A172 (cell line): ENCODE results near the gene TLL1. TPM values are rescaled to one million over a fixed set of nuclear protein-coding genes. Genes with fewer than 3 reads are reported as not detected.

Experiments
- DNase-seq: peaks from one replicate; pipeline ENCODE4 v3.0.0-alpha.2; 2015; ENCODE audit warnings: low spot score
- total RNA-seq: library from RNA; depleted of rRNA; stranded (reverse); fragments of >200 nt; shearing (Covaris generic); gene quantifications from 2 replicates; pipeline ENCODE4 v1.2.3, GENCODE V29; 2014

The TLL1 gene
- total RNA-seq, 1 experiment from 2014 or later = 0.02 TPM

DNA sequence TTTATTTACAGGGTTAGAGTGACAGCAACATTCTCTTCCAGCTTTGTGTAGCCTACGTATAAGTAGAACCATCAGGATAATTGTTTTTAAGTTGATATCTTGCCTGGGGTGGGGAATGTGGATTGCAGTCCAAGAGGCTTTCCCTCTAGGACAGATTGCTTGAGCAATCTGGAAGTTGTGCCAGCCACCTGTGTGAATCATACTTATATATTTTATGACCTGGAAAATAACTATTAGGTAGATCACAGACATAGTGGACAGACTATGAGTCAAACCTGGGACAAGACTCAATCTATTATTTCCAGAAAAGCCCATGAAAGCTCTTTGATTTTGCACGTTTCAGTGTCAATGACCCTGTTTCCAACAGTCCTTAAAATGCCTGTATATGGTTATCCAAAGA, 98.9 kb downstream of the TLL1 start:
- DNase-seq = peak; percentile 23

DNA sequence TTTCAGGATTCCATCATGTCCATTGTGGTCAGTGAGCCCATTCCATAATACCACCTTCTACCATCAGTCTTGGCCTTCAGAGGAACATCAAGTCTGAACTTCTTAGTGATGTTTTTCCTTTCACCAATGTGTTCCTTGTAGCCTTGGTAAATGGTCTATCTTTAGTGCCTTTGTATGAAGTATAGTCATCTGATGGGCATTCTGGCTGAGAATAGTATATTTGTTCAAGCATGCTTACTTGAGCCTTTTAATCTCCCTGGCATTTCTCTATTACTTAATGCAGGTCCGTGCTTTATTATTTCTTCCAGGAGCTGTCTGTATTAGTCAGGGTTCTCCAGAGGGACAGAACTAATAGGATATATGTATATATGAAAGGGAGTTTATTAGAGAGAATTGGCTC, 99.7 kb downstream of the TLL1 start:
- DNase-seq = no peak

DNA sequence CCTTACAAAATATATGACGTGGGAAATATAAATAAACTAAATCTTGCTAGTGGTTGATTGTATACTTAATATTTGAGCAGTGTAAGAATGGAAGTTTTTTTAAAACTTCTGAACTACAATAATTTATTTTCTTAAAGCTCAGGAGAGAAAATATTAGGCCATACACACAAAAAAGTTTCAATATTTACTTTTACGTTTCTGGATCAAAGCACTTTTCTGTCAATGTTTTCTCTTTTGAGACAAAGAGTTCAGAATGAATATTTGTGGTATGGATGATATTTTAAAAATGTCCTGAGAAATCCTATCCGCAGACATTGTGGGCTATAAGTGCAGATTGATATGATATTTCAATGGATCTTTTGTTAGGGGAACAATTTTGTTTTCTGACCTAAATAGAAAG, 109.9 kb downstream of the TLL1 start:
- DNase-seq = no peak

DNA sequence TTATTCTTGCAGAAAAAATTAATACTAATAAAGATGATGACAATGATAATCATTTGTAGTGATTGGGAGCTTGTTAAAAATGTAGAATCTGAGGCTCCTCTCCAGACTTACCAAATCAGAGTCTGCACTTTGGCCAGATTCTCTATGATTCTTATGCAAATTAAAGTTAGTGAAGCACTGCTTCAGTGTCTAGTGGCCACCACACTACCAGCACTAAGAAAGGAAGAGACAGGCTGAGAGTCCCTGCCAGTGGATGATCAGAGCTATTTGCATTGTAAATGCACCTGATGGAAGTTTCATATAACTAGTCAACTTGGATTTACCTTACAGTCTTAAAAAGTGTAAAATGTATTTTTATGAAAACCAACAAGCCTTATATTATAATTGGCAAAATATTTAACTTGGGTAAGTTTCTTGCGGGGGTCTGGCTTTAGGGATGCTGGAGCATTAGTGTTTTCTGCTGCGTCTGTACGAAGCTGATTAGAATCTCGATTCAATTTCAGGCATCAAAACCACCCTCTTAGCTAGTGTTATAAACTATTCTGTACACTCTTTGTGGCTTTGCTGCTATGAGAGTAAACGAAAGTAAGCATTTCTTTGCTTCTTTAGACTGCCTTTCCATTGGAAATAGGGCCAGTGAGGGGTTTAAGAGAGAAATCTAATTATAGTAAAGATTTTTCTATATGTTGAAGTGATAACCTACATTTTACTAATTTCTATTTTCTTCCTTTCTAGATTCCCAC, 114.1 kb downstream of the TLL1 start:
- no peak for DNase-seq

DNA sequence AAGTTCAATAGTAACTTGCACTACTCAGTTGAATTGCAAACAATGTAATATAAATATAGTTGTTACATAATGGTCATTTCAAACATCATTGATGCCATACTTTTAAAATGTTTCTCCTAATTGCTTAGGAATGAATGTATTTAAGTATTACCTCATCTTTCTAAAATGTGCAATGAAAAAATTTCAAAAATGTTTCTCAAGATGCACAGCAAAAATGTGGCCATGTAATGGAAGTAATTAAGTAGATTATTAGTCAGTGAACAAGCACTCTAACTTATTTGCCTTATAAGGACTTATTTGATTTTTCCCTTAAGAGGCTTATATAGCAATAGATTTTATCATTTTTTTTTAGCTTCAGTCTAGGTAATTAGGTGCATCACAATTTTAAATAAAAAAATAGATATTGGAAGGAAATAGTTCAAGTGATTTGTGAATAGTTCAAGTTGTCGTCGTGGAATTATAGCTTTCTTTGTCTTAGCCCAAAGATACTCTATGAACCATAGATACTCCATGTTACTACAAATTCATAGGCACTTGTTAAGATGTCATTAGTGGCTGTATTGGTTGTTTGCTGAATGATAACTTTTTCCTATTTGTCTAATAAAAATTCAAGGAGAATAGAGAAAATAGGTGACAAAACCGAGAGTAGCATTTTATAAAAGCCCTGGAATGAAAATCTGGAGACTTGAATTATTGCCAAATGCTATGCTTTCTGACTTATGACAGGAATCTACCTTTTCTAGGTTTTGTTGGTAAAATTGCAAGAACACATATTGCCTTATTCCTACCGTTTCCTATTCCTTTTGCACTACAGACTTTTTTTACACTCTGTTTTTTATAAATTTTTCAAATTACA, 118.5 kb downstream of the TLL1 start:
- DNase-seq = peak; percentile 15

DNA sequence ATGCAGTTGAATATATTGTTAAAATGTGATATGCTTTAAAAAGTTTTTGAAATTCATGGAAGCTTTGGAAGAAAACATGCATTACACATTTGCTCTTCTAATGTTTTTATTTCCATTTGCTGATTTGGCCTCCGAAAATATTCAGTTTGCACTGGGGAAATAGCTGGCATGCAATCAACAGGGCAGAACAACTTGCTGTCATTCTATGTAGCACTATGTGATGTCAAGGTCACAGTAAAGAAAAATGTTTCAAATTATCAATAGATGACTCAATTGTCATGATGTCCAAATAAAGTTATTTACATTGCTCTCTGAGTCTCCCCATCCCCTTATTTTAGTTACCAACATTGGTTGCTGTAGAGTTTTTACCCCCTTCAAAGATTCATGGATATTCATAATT, 119.2 kb downstream of the TLL1 start:
- DNase-seq = no peak

DNA sequence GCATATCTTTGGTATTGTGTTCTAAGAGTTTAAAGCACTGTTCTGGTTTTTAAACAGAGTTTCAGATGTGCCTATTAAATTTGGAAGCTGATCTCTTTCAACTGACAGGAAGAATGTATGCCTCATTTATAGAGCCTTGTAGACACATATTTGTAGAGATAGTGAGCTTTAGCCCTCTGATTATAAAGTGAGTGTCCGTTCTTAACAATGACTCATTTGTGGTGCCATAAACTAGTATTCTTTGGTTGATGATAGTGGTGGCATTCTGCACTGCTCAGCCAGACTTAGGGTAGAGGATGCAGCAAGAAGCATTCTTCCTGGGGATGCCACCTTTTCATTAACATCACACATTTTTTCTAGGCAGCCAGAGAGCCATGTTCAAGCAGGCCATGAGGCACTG, 121.7 kb downstream of the TLL1 start:
- DNase-seq = peak; percentile 51

DNA sequence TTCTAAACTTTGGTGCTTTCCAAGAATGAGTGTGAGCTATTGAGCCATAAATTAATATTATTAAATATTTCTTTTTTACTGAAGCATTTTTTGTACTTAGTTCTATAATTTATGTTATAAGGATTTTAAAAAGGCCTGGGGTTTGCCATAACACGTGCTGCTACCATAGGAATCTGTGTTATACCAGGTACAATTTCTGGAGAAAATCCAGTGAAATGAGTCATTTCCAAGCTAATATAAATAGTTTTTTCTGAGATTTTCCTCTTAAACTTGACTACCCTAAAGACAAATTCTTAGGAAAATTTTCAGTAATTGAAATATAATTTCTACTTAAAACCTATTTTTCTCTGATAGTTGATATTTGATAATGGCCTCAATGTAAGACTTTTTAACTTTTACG, 130.8 kb downstream of the TLL1 start:
- peak; percentile 7 for DNase-seq

DNA sequence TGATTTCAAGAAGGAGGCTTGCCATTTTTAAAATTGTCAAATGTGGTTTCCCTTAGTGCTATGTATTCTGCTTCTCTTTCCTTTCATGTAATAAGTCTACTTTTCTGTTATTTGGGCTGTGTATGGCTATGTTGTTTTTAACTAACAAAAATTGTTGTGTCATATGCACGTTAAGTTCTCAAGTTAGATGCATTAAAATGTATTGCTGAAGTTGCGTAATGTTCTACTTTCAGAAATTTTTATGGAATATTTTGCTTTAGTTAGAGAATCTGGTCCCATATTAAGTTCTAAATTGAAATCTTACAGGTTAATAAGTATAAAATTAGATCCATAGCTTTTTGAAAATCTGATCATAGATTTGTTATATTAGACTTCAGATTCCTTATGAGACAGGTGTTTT, 133.2 kb downstream of the TLL1 start:
- no peak for DNase-seq

DNA sequence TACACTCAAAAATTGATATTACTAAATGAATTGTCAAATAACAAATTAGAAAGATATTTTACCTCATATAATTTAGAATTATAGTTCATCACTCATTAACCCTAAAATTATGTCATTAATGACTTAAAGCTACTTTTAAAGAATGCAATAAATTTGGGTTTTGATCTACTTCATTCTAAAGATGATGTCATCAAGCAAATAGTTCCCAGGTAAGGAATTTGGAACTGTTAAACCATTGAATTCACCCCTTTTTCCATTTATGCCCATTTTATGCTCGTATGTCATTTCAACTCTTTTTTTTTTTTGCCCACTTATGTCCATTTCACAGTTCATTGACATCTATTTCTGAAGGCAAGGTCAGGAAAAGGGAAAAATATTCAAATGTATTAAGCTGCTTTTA, 135.5 kb downstream of the TLL1 start:
- no peak for DNase-seq

DNA sequence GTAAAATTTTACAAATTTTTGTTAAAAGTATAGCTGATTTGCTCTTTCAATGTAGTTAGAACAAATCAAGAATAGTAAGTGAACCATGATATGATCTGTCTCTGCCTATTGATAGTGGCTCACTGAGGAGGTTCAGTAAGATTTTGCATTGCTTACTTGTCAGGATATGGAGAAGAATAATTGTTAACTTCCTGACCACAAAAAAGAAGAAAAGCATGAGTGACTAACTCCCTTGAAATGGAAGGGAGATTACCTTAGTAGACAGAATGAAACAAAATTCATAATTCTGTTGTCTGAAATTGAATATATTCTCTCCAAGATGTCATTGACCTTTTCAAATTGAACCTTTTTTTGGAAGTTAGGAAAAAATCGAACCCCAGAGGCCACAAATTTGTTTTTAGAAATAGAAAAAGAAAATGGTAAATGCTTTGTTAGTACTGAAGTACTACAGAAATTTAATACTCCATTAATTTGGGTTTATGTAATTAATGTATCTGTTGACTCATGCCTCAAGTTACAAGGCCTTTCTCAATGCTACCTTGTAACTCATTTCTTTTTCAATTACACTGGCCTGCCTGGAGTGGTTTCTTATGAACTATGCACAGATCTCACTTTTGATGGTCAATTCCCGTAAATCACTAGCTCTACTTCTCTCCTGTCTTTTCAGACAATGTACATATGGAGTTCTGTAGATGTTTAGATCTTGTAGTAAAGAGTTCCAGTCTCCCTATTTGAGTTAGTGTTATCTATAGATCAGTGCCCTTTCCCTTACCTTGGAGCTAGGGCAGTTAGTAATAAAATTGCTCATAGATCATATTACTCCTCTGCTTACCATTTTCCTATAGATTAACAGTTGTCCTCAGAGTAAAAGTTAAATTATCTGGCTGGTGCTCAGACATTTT, 139.3 kb downstream of the TLL1 start:
- DNase-seq = peak; percentile 23

DNA sequence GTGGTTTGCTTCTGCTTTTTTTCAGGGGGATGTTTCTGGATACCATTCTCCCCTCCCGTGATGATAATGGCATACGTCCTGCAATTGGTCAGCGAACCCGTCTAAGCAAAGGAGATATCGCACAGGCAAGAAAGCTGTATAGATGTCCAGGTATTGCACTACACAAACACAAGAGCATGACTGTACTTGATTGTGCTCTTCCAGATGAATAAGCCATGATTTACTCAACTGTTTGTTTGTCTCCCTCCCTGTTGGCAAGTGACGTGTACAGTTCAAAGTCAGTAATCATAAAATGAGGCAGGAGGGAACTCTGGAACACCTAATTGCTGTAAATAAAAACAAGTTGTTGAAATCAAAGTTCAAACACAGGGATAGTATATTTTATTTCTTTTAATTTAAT, 141.4 kb downstream of the TLL1 start:
- no peak for DNase-seq

DNA sequence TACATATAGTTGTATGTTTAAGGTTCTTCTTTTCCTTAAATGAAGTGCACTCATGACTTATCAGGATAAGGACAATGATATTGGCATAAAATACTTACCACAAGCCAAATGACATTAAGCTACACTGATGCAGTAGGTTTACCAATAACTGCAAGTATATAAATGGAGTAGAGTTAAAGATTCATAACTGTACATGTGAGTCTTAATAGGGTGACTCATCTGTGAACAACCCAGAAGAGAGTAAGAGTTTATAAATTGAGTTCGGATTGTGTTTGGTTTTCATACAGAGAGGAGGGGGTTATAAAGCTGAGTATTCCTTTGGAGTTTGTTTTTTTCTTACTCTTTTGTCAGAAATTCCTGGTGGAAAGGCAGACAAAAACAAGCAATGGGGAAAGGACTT, 144.8 kb downstream of the TLL1 start:
- no peak for DNase-seq

DNA sequence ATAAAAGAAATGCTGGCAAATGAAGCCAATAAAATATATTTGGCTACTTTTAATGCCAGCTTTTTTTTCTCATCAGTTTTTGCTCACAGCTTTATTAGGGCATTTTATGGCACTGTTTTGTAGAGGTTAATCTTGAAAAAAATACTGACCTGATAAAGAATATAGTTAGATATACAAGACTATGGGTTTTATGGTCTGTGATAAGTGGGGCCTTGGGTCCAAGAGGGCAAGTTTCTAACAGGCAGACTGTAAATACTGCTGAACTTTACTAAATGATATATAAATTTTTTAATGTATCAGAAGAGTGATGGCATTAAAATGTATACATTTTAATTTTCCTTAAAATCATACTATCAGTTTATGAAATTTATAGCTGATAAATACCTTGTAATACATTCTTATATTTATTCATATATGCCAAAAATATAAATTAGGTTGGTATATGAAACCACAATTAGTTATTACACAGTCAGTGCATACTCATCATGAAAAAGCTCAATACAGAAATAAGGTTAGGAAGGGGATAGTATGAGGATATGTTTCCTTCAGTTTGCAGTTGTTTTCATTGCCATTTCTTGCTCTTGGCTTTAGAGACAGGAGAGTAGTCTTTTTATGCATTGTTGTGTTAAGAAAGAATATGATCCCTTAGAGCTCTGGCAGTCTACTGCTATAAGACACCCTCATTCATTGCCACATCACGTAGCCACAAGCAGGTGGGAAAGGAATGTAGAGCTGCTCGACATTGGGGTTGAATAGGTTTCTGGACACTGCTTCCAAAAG, 146.6 kb downstream of the TLL1 start:
- no peak for DNase-seq

DNA sequence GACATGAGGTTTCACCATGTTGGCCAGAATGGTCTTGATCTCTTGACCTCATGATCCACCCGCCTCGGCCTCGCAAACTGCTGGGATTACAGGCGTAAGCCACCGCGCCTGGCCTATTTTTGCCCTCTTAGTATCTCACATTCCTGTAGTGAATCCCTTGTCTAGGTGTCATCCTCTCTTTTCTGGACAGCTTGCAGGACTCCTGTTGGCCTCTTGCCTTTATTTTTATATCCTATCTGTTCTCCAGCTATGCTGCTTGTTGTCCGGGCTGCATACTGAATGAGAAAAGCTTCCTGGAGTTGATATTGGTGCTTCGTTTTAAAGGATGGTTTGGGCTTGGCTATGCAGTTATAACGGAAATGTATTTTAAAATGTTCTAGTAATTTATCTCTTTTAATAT, 148.6 kb downstream of the TLL1 start:
- DNase-seq = no peak

DNA sequence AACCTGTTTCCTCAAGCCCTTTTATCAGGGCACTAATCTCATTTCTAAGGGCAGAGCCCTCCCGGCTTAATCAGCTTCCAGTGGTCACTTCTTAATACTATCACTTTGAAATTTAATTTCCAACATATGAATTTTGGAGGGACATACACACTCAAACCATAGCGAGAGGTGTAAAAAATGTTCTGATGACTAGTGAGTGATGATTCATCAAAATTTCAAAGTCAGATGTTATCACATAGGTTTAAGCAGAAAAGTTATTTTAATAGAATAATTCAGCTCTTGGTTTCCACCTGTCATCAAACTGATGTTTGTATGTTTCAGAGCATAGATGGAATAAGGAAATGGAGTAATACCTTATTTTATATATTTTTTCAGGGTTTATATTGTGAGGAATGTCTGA, 161.9 kb downstream of the TLL1 start:
- DNase-seq = no peak

DNA sequence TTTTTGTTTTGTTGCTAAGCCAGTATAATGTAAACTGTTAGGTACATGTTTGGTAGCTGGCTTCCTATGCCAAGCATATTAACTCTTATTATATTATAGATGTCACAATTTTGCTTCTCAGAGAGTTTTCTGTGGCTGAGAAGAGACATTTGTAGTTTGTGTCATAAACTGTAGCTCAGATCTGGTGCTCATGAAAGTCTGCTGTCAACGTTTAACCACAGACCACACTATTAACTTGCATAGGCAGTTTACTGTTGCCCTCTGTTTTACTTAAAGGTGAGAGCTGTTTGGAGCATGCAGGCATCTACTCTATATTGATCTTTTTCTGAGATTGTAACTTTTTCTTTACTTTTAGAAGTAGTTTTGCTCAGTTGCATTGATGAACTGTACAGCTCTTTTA, 166.8 kb downstream of the TLL1 start:
- no peak for DNase-seq

DNA sequence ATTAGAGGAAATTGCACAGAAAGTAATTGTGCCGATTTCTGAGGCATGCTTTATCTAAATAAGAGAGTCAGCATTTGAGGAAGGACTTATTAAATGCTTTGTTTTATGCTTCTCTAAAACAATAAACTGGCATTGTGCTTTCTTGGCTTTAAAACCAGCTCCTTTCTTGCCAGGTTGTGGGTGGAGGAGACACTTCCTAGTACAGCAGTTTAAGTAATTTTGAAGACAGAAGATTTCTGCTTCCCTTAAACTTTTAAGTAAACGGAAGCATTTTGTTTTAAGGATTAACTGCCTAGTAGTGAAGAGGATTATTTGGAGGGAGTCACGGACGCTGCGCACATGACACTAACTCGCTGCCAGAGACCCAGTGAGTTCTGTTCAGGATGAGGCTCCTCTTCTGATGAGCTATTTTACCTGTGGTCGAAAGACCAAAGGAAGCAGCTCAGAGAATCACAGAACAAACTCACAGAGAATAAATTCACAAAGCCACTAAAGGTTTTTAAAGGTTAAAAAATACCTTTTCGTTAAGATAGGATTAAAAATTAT, 169.5 kb downstream of the TLL1 start:
- no peak for DNase-seq

DNA sequence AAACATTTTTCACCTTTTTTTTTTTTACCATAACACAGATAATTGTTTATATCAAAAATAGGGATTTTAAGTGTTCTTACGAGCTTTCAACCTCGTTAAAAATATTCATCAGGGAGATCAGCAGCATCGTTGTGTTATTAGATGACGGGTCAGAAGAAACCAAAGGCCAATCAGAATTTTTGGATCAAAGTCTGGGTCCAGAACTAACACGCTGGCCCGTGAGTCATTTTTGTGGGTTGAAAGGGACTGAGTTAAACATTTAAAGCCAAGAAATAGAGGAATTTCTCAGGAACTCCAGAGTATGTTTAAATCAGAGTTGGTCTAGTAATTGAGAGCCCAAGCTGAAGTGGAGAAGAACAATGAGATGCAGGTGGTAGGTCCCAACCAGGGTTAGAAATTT, 170.8 kb downstream of the TLL1 start:
- no peak for DNase-seq

DNA sequence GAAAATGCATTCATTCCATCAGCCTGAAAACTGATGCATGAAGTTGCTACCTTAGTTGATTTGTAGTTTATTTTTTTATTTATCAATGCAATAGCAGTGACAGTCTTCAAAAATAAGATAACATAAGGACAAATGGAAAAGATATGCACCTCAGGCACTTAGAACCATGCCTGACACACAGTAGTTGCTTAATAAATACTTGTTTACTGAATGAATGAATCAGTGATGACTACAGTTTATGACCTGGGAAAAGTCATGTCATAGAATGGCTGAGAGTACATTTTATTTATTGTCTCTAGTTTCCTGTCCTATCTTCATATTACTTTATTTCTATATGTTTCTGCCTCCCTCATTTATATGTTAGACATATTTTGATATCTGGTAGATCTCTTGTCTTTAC, 171.8 kb downstream of the TLL1 start:
- no peak for DNase-seq

DNA sequence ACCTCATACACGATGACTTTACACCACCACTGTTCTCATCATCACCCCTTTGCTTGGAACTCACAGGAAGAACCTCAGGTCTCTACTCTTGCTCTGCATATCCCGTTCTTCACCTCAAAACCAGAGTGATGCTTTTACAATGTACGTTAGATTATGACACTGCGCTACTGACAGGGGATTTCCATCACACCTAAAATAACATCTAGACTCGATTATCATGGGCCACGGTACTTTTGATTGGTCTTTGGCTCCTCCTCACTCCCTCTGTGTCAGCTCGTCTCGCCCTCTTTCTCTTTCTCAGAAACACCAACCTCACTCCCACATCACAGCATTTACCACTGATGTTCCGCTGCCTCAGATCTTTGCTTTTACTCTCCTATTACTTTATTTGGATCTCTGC, 172.4 kb downstream of the TLL1 start:
- DNase-seq = no peak
